GM20431 (cell line): Measurements from ENCODE around the gene RPLP2.

ENCODE experiments used
- in situ Hi-C: fragments of 300-500 bp; cut with MseI, MboI; formaldehyde crosslinking; loops from one replicate; pipeline ENCODE4 v1.15.0; 2020; ENCODE audit warnings: low sequenced_read_pairs; ENCODE audit not compliant: unreplicated experiment

RPLP2 gene

GRCh38 chr11:809287-810039 lies at the start of gene RPLP2:
TSS of gene RPLP2 (plus strand) at chr11:809967. CDS start at chr11:810235, 268 bp downstream.
- in situ Hi-C loops, result no loop called here

- in situ Hi-C loops, result no loop called here
Measured at GRCh38 chr11:760236-760635, 49.5 kb upstream of the RPLP2 start.

GRCh38 chr11:761526-762108 lies 48.1 kb upstream of the RPLP2 start:
- in situ Hi-C loops, result no loop called here

GRCh38 chr11:762421-763072 lies 47.2 kb upstream of the RPLP2 start:
- in situ Hi-C loops, result no loop called here

- in situ Hi-C loops, result no loop called here
Measured at GRCh38 chr11:763073-763463, 46.7 kb upstream of the RPLP2 start.

- in situ Hi-C loops, result no loop called here
Measured at GRCh38 chr11:763549-764321, 46.0 kb upstream of the RPLP2 start.

GRCh38 chr11:764322-765024 lies 45.3 kb upstream of the RPLP2 start:
- in situ Hi-C loops, result no loop called here

- in situ Hi-C loops, result no loop called here
Measured at GRCh38 chr11:765025-765801, 44.6 kb upstream of the RPLP2 start.

GRCh38 chr11:765802-766091 lies 44.0 kb upstream of the RPLP2 start:
- in situ Hi-C loops, result no loop called here

GRCh38 chr11:766106-766935 lies 43.4 kb upstream of the RPLP2 start:
- in situ Hi-C loops, result no loop called here

- in situ Hi-C loops, result no loop called here
Measured at GRCh38 chr11:766936-767210, 42.9 kb upstream of the RPLP2 start.

- in situ Hi-C loops, result no loop called here
Measured at GRCh38 chr11:767238-767637, 42.5 kb upstream of the RPLP2 start.

- in situ Hi-C loops, result no loop called here
Measured at GRCh38 chr11:769887-770641, 39.7 kb upstream of the RPLP2 start.

GRCh38 chr11:770642-771616 lies 38.8 kb upstream of the RPLP2 start:
- in situ Hi-C loops, result no loop called here

- in situ Hi-C loops, result no loop called here
Measured at GRCh38 chr11:771617-772204, 38.1 kb upstream of the RPLP2 start.

- in situ Hi-C loops, result no loop called here
Measured at GRCh38 chr11:772429-773390, 37.1 kb upstream of the RPLP2 start.
